GM18519 (cell line): ENCODE data around the gene FBXW8.

Experiments
- ATAC-seq: cut with Tn5 transposase; IDR thresholded peaks from one replicate; pipeline ENCODE4 v1.9.1; 2021; ENCODE audit warnings: mild to moderate bottlenecking, moderate library complexity; ENCODE audit not compliant: unreplicated experiment, low FRiP score

FBXW8 gene

GRCh38 chr12:116922194-116922897 is 11.6 kb downstream of the FBXW8 start:
- peak; percentile 43 for ATAC-seq

- ATAC-seq, result no peak
Observed at GRCh38 chr12:116924558-116925453, 14.1 kb downstream of the FBXW8 start.

GRCh38 chr12:116926283-116927243 is 15.8 kb downstream of the FBXW8 start:
- ATAC-seq, result no peak

- ATAC-seq, result no peak
Observed at GRCh38 chr12:116927244-116927940, 16.6 kb downstream of the FBXW8 start.

- no peak for ATAC-seq
Observed at GRCh38 chr12:116928504-116928903, 17.8 kb downstream of the FBXW8 start.

GRCh38 chr12:116929885-116930284 is 19.1 kb downstream of the FBXW8 start:
- ATAC-seq, result no peak

- ATAC-seq, result no peak
Observed at GRCh38 chr12:116931665-116932064, 20.9 kb downstream of the FBXW8 start.

- no peak for ATAC-seq
Observed at GRCh38 chr12:116933091-116933490, 22.3 kb downstream of the FBXW8 start.

- no peak for ATAC-seq
Observed at GRCh38 chr12:116933512-116934246, 22.9 kb downstream of the FBXW8 start.

- no peak for ATAC-seq
Observed at GRCh38 chr12:116934908-116935705, 24.4 kb downstream of the FBXW8 start.

GRCh38 chr12:116937640-116938039 is 26.9 kb downstream of the FBXW8 start:
- ATAC-seq, result no peak

GRCh38 chr12:116939734-116940133 is 29.0 kb downstream of the FBXW8 start:
- ATAC-seq, result no peak

GRCh38 chr12:116941188-116941587 is 30.4 kb downstream of the FBXW8 start:
- no peak for ATAC-seq

- ATAC-seq, result no peak
Observed at GRCh38 chr12:116943419-116944372, 32.9 kb downstream of the FBXW8 start.

- ATAC-seq, result no peak
Observed at GRCh38 chr12:116945886-116946550, 35.3 kb downstream of the FBXW8 start.

- ATAC-seq, result no peak
Observed at GRCh38 chr12:116948298-116948697, 37.5 kb downstream of the FBXW8 start.
